ENCODE data around the gene PAK5. TPM values are rescaled to one million over a fixed set of nuclear protein-coding genes. Genes with fewer than 3 reads are reported as not detected.

The PAK5 gene
- total RNA-seq, 2 donors from 2014 or later, result 0.22 to 0.42 TPM

DNA sequence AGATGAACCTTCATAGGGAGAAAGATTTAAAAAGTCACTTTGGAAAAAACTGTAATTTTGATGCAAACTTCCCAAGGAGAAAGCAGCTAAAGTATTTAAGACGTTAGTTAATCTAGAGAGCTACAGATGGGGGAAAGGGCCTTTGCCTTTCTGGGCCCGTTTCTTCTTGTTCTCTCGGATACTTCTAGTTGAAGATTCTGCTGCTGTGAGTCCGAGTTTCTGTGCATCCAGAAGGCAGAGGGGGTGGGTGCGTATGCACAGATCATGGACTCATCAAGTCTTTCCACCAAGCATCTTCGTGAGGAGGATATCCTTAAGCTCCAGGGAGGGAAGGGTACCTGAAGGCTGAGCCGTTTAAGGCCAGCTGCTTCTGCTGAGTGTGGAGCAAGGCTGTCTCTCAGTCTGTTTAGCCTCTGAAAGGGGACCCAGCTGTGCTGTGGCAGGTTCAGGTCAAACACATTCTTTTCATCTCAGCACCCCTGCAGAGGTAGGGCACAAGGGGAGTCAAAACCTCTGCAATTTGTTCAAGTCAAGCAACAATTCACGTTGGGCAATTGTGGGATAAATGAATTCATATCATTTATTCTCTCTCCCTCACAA, 320.2 kb downstream of the PAK5 start:
- no peaks in the 10 kb centered on the region for H3K36me3 ChIP-seq (ENCODE audit: control insufficient read depth, insufficient read depth, low read length)
- Mint-ChIP-seq H3K9me3 (no peaks in the 10 kb centered on the region), H3K4me1 (peaks cover 20% of the 10 kb centered on the region), H3K27me3 (ENCODE audit: insufficient read depth) (peaks cover 68% of the 10 kb centered on the region), H3K36me3 (ENCODE audit: low read depth) (no peaks in the 10 kb centered on the region), H3K4me3 (no peak overlapping the region), H3K27ac (no peak overlapping the region)
- no peak overlapping the region for H3K9ac ChIP-seq (ENCODE audit: extremely low read depth, low read length, poor library complexity, severe bottlenecking)
- H3K27me3 ChIP-seq (ENCODE audit: control insufficient read depth, insufficient read depth, low read length, poor library complexity, severe bottlenecking), result peaks cover 52% of the 10 kb centered on the region
- TF ChIP-seq, protein P1, sequence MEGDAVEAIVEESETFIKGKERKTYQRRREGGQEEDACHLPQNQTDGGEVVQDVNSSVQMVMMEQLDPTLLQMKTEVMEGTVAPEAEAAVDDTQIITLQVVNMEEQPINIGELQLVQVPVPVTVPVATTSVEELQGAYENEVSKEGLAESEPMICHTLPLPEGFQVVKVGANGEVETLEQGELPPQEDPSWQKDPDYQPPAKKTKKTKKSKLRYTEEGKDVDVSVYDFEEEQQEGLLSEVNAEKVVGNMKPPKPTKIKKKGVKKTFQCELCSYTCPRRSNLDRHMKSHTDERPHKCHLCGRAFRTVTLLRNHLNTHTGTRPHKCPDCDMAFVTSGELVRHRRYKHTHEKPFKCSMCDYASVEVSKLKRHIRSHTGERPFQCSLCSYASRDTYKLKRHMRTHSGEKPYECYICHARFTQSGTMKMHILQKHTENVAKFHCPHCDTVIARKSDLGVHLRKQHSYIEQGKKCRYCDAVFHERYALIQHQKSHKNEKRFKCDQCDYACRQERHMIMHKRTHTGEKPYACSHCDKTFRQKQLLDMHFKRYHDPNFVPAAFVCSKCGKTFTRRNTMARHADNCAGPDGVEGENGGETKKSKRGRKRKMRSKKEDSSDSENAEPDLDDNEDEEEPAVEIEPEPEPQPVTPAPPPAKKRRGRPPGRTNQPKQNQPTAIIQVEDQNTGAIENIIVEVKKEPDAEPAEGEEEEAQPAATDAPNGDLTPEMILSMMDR (conservative IDR thresholded peaks at IDR 0.05), result no peak
- WGBS, 2 experiments (ENCODE audit: insufficient coverage in 1 of 2, insufficient read length in 1 of 2), result 28 to 32% methylated on average over 4 to 7 of the region's 8 CpGs
- peak; percentile 86 for DNase-seq
- H3K9me3 ChIP-seq (ENCODE audit: control insufficient read depth, low read length), result no peaks in the 10 kb centered on the region
- H3K4me1 ChIP-seq (ENCODE audit: control insufficient read depth, insufficient read depth, low read length), result peaks cover 11% of the 10 kb centered on the region
- no peak overlapping the region for H3K27ac ChIP-seq (ENCODE audit: low read depth, low read length)
- H3K4me3 ChIP-seq (ENCODE audit: low read length), result no peak overlapping the region

GRCh38 chr20:9517297-9518162, 321.3 kb downstream of the PAK5 start:
- Histone ChIP-seq H3K36me3 (ENCODE audit: control insufficient read depth, insufficient read depth, low read length) (no peaks in the 10 kb centered on the region), H3K27ac (ENCODE audit: low read depth, low read length) (no peak overlapping the region), H3K4me3 (ENCODE audit: low read length) (no peak overlapping the region), H3K9ac (ENCODE audit: extremely low read depth, low read length, poor library complexity, severe bottlenecking) (no peak overlapping the region), H3K27me3 (ENCODE audit: control insufficient read depth, insufficient read depth, low read length, poor library complexity, severe bottlenecking) (peaks cover 63% of the 10 kb centered on the region), H3K9me3 (ENCODE audit: control insufficient read depth, low read length) (no peaks in the 10 kb centered on the region), H3K4me1 (ENCODE audit: control insufficient read depth, insufficient read depth, low read length) (peaks cover 11% of the 10 kb centered on the region)
- WGBS, 2 experiments (ENCODE audit: insufficient coverage in 1 of 2, insufficient read length in 1 of 2), result 83 to 88% methylated on average over 3 to 8 of the region's 8 CpGs
- no peak overlapping the region for H3K27ac Mint-ChIP-seq
- H3K9me3 Mint-ChIP-seq, result no peaks in the 10 kb centered on the region
- no peak overlapping the region for H3K4me3 Mint-ChIP-seq
- no peaks in the 10 kb centered on the region for H3K36me3 Mint-ChIP-seq (ENCODE audit: low read depth)
- TF ChIP-seq, protein P1 (conservative IDR thresholded peaks at IDR 0.05), result peak; percentile 49
- peaks cover 20% of the 10 kb centered on the region for H3K4me1 Mint-ChIP-seq
- DNase-seq, result no peak
- H3K27me3 Mint-ChIP-seq (ENCODE audit: insufficient read depth), result peaks cover 78% of the 10 kb centered on the region

GRCh38 chr20:9516234-9516871, 322.5 kb downstream of the PAK5 start:
- H3K9ac ChIP-seq (ENCODE audit: extremely low read depth, low read length, poor library complexity, severe bottlenecking), result no peak overlapping the region
- H3K4me1 ChIP-seq (ENCODE audit: control insufficient read depth, insufficient read depth, low read length), result peaks cover 11% of the 10 kb centered on the region
- no peak overlapping the region for H3K27ac Mint-ChIP-seq
- peaks cover 75% of the 10 kb centered on the region for H3K27me3 ChIP-seq (ENCODE audit: control insufficient read depth, insufficient read depth, low read length, poor library complexity, severe bottlenecking)
- no peak overlapping the region for H3K27ac ChIP-seq (ENCODE audit: low read depth, low read length)
- no peaks in the 10 kb centered on the region for H3K9me3 Mint-ChIP-seq
- H3K36me3 Mint-ChIP-seq (ENCODE audit: low read depth), result no peaks in the 10 kb centered on the region
- no peak for DNase-seq
- H3K4me3 ChIP-seq (ENCODE audit: low read length), result peak overlapping the region; percentile 79
- H3K4me1 Mint-ChIP-seq, result peaks cover 20% of the 10 kb centered on the region
- peak overlapping the region; percentile 60 for H3K4me3 Mint-ChIP-seq
- no peaks in the 10 kb centered on the region for H3K36me3 ChIP-seq (ENCODE audit: control insufficient read depth, insufficient read depth, low read length)
- no peaks in the 10 kb centered on the region for H3K9me3 ChIP-seq (ENCODE audit: control insufficient read depth, low read length)
- H3K27me3 Mint-ChIP-seq (ENCODE audit: insufficient read depth), result peaks cover 89% of the 10 kb centered on the region
- TF ChIP-seq, protein P1 (conservative IDR thresholded peaks at IDR 0.05), result no peak
- 21 to 40% methylated on average over 28 of the region's 28 CpGs for WGBS, 2 experiments (ENCODE audit: insufficient coverage in 1 of 2, insufficient read length in 1 of 2)
